Astrocyte (in vitro differentiated cells and primary cell): Measurements from ENCODE around the gene LEUTX. TPM values are rescaled to one million over a fixed set of nuclear protein-coding genes. Genes with fewer than 3 reads are reported as not detected.

Source experiments
- DNase-seq: peaks from one replicate; pipeline ENCODE4 v3.0.0-alpha.2; 2010; ENCODE audit warnings: low read depth
- FAIRE-seq: peaks from 2 replicates; lab custom pipeline; 2011; peaks lifted over from hg19 to GRCh38; lab: Jason Lieb, UNC
- H2AFZ ChIP-seq: 2 replicates; pipeline ENCODE4 v1.6.0; 2012; ENCODE audit warnings: low read depth, low read length, inconsistent platforms
- H3K27ac ChIP-seq: 2 replicates; pipeline ENCODE4 v1.5.1; 2011; ENCODE audit warnings: low read depth, low read length, inconsistent platforms
- H3K27me3 ChIP-seq: 2 replicates; pipeline ENCODE4 v1.6.0; 2011; ENCODE audit warnings: low read length, inconsistent platforms; ENCODE audit not compliant: insufficient read depth
- H3K36me3 ChIP-seq: 2 replicates; pipeline ENCODE4 v1.5.1; 2011; ENCODE audit warnings: low read length, inconsistent platforms; ENCODE audit not compliant: insufficient read depth
- H3K4me1 ChIP-seq: 2 replicates; pipeline ENCODE4 v1.5.1; 2011; ENCODE audit warnings: low read length, inconsistent platforms; ENCODE audit not compliant: insufficient read depth
- H3K4me2 ChIP-seq: 2 replicates; pipeline ENCODE4 v1.6.0; 2012; ENCODE audit warnings: low read length, inconsistent platforms
- H3K4me3 ChIP-seq: 2 replicates; pipeline ENCODE4 v1.5.1; 2011; ENCODE audit warnings: low read depth, mild to moderate bottlenecking, low read length, inconsistent platforms; ENCODE audit not compliant: insufficient read depth
- H3K79me2 ChIP-seq: 2 replicates; pipeline ENCODE4 v1.6.0; 2012; ENCODE audit warnings: mild to moderate bottlenecking, low read length, inconsistent platforms; ENCODE audit not compliant: insufficient read depth
- H3K9ac ChIP-seq: 2 replicates; pipeline ENCODE4 v1.6.0; 2012; ENCODE audit warnings: mild to moderate bottlenecking, low read length, inconsistent platforms
- H3K9me3 ChIP-seq: 2 replicates; pipeline ENCODE4 v1.5.1; 2012; ENCODE audit warnings: low read depth, mild to moderate bottlenecking, low read length, inconsistent platforms; ENCODE audit not compliant: insufficient read depth
- H4K20me1 ChIP-seq: 2 replicates; pipeline ENCODE4 v1.6.0; 2012; ENCODE audit warnings: low read length, inconsistent platforms; ENCODE audit not compliant: insufficient read depth
- H3K27ac Mint-ChIP-seq: one replicate; pipeline ENCODE4 v1.8.0; 2021; ENCODE audit warnings: mild to moderate bottlenecking, mixed read lengths; ENCODE audit not compliant: unreplicated experiment
- H3K27me3 Mint-ChIP-seq: one replicate; pipeline ENCODE4 v1.8.0; 2021; ENCODE audit warnings: low read depth, mixed read lengths; ENCODE audit not compliant: unreplicated experiment
- H3K36me3 Mint-ChIP-seq: one replicate; pipeline ENCODE4 v1.8.0; 2021; ENCODE audit warnings: low read depth, mixed read lengths; ENCODE audit not compliant: unreplicated experiment
- H3K4me1 Mint-ChIP-seq: one replicate; pipeline ENCODE4 v1.8.0; 2021; ENCODE audit warnings: low read depth, mixed read lengths; ENCODE audit not compliant: unreplicated experiment
- H3K4me3 Mint-ChIP-seq: one replicate; pipeline ENCODE4 v1.8.0; 2021; ENCODE audit warnings: mild to moderate bottlenecking, moderate library complexity, mixed read lengths; ENCODE audit not compliant: unreplicated experiment
- H3K9me3 Mint-ChIP-seq: one replicate; pipeline ENCODE4 v1.8.0; 2021; ENCODE audit warnings: mild to moderate bottlenecking, mixed read lengths; ENCODE audit not compliant: unreplicated experiment
- EZH2 ChIP-seq: IDR thresholded peaks from 2 replicates; pipeline ENCODE4 v1.6.1; 2012; ENCODE audit warnings: mild to moderate bottlenecking, low read length, inconsistent platforms; ENCODE audit not compliant: insufficient read depth
- total RNA-seq: library from RNA; stranded (reverse); gene quantifications from 2 replicates; pipeline ENCODE4 v1.2.1, GENCODE V29; 2021
- TF ChIP-seq, protein P1 (sequence below): IDR thresholded peaks from 2 replicates; pipeline ENCODE4 v1.5.1; 2011; ENCODE audit warnings: low read depth, mild to moderate bottlenecking, inconsistent platforms, low read length, moderate library complexity; ENCODE audit not compliant: insufficient read depth

The LEUTX gene
- total RNA-seq, 1 donor from 2014 or later = not detected

DNA sequence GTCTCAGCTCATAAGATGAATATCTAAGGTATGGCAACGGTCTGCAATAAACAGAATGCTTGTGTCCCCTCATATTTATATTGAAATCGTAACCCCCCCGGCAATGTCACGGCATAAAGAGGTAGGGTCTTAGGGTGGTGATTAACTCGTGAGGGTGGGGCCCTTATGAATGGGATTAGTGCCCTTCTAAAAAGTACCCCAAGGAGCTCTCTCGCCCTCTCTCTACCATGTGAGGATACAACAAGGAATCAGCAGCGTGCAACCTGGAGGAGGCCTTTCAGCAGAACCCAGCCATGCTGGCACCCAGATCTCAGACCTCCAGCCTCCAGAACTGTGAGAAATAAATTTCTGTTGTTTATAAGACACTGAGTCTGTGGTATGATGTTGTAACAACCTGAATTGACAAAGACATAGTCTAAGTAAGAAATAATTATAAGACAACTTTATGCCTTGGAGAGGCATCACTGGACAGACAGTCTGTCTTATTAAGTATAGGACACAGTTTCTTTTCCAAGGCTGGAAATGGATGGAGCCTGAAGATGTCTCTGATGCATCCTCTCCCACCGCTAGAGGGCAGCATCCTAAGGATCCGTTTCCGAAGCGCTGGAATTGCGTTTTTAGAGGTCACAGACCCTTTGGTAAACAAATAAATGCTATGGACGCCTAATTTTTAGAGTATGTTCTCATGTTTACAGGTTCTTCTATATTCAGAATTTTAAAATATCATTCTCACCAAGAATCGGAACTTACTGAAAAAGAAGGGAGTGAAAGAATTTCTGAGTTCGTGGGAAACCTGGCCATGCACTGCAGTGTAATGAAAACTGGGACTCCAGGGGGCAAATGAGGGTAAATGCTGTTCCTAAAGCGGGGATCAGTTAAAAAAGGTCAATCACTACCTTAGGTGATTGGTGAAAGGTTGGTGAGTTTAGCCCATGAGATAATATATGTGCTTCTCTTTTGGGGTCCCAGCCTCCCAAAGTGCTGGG, 13.3 kb upstream of the LEUTX start:
- Histone ChIP-seq H3K36me3 (no peaks in the 10 kb centered on the region), H4K20me1 (no peaks in the 10 kb centered on the region), H3K4me2 (no peak overlapping the region), H3K79me2 (no peaks in the 10 kb centered on the region), H3K27ac (no peak overlapping the region), H3K27me3 (no peaks in the 10 kb centered on the region), H3K9me3 (no peaks in the 10 kb centered on the region), H3K4me3 (no peak overlapping the region), H2AFZ (no peak overlapping the region), H3K9ac (no peak overlapping the region), H3K4me1 (no peaks in the 10 kb centered on the region)
- Mint-ChIP-seq H3K4me3 (no peak overlapping the region), H3K27ac (no peak overlapping the region), H3K4me1 (no peaks in the 10 kb centered on the region), H3K9me3 (no peaks in the 10 kb centered on the region), H3K27me3 (peaks cover 3% of the 10 kb centered on the region), H3K36me3 (no peaks in the 10 kb centered on the region)
- TF ChIP-seq, protein P1, sequence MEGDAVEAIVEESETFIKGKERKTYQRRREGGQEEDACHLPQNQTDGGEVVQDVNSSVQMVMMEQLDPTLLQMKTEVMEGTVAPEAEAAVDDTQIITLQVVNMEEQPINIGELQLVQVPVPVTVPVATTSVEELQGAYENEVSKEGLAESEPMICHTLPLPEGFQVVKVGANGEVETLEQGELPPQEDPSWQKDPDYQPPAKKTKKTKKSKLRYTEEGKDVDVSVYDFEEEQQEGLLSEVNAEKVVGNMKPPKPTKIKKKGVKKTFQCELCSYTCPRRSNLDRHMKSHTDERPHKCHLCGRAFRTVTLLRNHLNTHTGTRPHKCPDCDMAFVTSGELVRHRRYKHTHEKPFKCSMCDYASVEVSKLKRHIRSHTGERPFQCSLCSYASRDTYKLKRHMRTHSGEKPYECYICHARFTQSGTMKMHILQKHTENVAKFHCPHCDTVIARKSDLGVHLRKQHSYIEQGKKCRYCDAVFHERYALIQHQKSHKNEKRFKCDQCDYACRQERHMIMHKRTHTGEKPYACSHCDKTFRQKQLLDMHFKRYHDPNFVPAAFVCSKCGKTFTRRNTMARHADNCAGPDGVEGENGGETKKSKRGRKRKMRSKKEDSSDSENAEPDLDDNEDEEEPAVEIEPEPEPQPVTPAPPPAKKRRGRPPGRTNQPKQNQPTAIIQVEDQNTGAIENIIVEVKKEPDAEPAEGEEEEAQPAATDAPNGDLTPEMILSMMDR = peak; percentile 83
- no peak for TF ChIP-seq EZH2
- DNase-seq (peak; percentile 16), FAIRE-seq (no peak)

DNA sequence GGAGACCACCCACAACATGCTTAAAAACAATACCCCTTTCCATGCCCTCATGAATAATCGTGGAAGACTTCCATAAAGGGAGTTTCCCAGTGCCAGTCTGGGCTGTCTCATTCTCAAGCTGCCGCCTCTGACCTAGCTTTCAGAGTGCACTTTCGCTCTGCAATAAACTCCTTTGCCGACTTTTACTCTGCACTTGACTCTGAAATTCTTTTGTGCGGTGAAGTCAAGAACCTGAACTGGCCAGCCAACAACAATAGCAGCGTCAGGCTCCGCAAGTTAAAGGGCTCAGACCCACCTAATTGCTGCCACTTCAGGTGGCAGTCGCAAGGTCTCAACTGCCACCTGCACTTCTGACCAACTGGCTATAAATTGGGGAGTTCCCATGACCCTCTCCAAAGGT, 10.3 kb upstream of the LEUTX start:
- peaks cover 5% of the 10 kb centered on the region for H3K27me3 Mint-ChIP-seq
- H3K36me3 ChIP-seq = no peaks in the 10 kb centered on the region
- no peak overlapping the region for H3K4me3 ChIP-seq
- H3K4me2 ChIP-seq = no peak overlapping the region
- no peaks in the 10 kb centered on the region for H3K9me3 Mint-ChIP-seq
- FAIRE-seq = no peak
- H3K27ac Mint-ChIP-seq = no peak overlapping the region
- no peaks in the 10 kb centered on the region for H3K79me2 ChIP-seq
- peaks cover 2% of the 10 kb centered on the region for H3K27me3 ChIP-seq
- no peaks in the 10 kb centered on the region for H3K36me3 Mint-ChIP-seq
- H3K4me3 Mint-ChIP-seq = no peak overlapping the region
- H3K4me1 ChIP-seq = no peaks in the 10 kb centered on the region
- no peak for DNase-seq
- H2AFZ ChIP-seq = no peak overlapping the region
- H4K20me1 ChIP-seq = no peaks in the 10 kb centered on the region
- H3K4me1 Mint-ChIP-seq = no peaks in the 10 kb centered on the region
- H3K9me3 ChIP-seq = no peaks in the 10 kb centered on the region
- H3K9ac ChIP-seq = no peak overlapping the region
- TF ChIP-seq, protein P1 = no peak
- no peak for TF ChIP-seq EZH2
- no peak overlapping the region for H3K27ac ChIP-seq

DNA sequence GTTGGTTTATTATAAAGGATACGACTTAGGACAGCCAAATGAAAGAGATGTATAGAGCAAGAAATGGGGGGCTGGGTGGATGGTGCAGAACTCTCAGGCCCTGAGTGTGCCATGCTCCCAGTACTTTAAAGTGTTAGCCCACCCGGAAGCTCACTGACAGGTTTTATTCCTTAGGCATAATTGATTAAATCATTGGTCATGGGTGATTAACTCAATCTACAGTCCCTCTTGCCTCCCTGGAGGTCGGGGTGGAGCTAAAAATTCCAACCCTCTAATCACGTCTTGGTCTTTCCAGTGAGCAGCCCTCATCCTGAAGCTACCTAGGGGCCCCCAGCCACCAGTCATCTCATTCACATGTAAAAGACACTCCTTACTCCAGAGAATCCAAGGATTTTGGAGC, 9.9 kb upstream of the LEUTX start:
- no peak overlapping the region for H3K4me3 Mint-ChIP-seq
- DNase-seq = no peak

More for the DNA sequence above, 9.9 kb upstream of the LEUTX start:
- no peaks in the 10 kb centered on the region for H3K9me3 Mint-ChIP-seq
- no peak overlapping the region for H3K9ac ChIP-seq
- no peak for FAIRE-seq
- no peaks in the 10 kb centered on the region for H3K36me3 ChIP-seq
- no peaks in the 10 kb centered on the region for H3K79me2 ChIP-seq
- H3K4me3 ChIP-seq = no peak overlapping the region
- H3K36me3 Mint-ChIP-seq = no peaks in the 10 kb centered on the region
- no peaks in the 10 kb centered on the region for H3K9me3 ChIP-seq
- H3K27ac ChIP-seq = no peak overlapping the region
- no peaks in the 10 kb centered on the region for H4K20me1 ChIP-seq
- H3K27me3 ChIP-seq = peaks cover 2% of the 10 kb centered on the region
- no peak overlapping the region for H2AFZ ChIP-seq
- TF ChIP-seq EZH2 = no peak
- TF ChIP-seq, protein P1 = no peak
- peaks cover 5% of the 10 kb centered on the region for H3K27me3 Mint-ChIP-seq
- no peak overlapping the region for H3K4me2 ChIP-seq
- H3K4me1 Mint-ChIP-seq = no peaks in the 10 kb centered on the region
- H3K27ac Mint-ChIP-seq = no peak overlapping the region
- H3K4me1 ChIP-seq = no peaks in the 10 kb centered on the region
